H9 (cell line): ENCODE results near the gene SYNE4. TPM values are rescaled to one million over a fixed set of nuclear protein-coding genes. Genes with fewer than 3 reads are reported as not detected.

Source experiments
- DNase-seq: peaks from one replicate; pipeline ENCODE4 v3.0.0-alpha.2; 2017
- H2AFZ ChIP-seq: one replicate; pipeline ENCODE4 v1.6.1; 2013; ENCODE audit warnings: mild to moderate bottlenecking, low read length, control low read depth, moderate library complexity
- H2AK5ac ChIP-seq: 2 replicates; pipeline ENCODE4 v1.6.1; 2013; ENCODE audit warnings: low read length, control low read depth, mixed read lengths; ENCODE audit not compliant: insufficient read length
- H2BK120ac ChIP-seq: one replicate; pipeline ENCODE4 v1.6.1; 2013; ENCODE audit warnings: low read depth, mild to moderate bottlenecking, low read length, control low read depth, inconsistent platforms; ENCODE audit not compliant: poor library complexity, severe bottlenecking
- H2BK12ac ChIP-seq: 2 replicates; pipeline ENCODE4 v1.6.1; 2013; ENCODE audit warnings: low read length, control low read depth, mixed read lengths, low read depth; ENCODE audit not compliant: insufficient read length
- H2BK15ac ChIP-seq: 2 replicates; pipeline ENCODE4 v1.6.1; 2013; ENCODE audit warnings: low read depth, low read length, control low read depth
- H2BK20ac ChIP-seq: one replicate; pipeline ENCODE4 v1.6.1; 2013; ENCODE audit warnings: low read depth, mild to moderate bottlenecking, low read length, control low read depth, inconsistent platforms; ENCODE audit not compliant: poor library complexity, severe bottlenecking
- H2BK5ac ChIP-seq: 2 replicates; pipeline ENCODE4 v1.6.1; 2013; ENCODE audit warnings: low read length, control low read depth, mixed read lengths; ENCODE audit not compliant: insufficient read length
- H3K14ac ChIP-seq: 2 replicates; pipeline ENCODE4 v1.6.1; 2013; ENCODE audit warnings: low read length, control low read depth; ENCODE audit not compliant: insufficient read depth
- H3K18ac ChIP-seq: 2 replicates; pipeline ENCODE4 v1.6.1; 2013; ENCODE audit warnings: low read depth, mild to moderate bottlenecking, mixed read lengths, low read length, control low read depth; ENCODE audit not compliant: insufficient read length
- H3K23ac ChIP-seq: 2 replicates; pipeline ENCODE4 v1.6.1; 2013; ENCODE audit warnings: low read length, control low read depth, mixed read lengths, low read depth; ENCODE audit not compliant: insufficient read length
- H3K23me2 ChIP-seq: 2 replicates; pipeline ENCODE4 v1.6.1; 2013; ENCODE audit warnings: low read depth, mild to moderate bottlenecking, mixed read lengths, low read length, control low read depth; ENCODE audit not compliant: insufficient read length, poor library complexity, severe bottlenecking
- H3K27ac ChIP-seq: 2 replicates; pipeline ENCODE4 v1.5.1; 2013; ENCODE audit warnings: low read length, control low read depth, mixed read lengths, low read depth; ENCODE audit not compliant: insufficient read length
- H3K27me3 ChIP-seq: 2 replicates; pipeline ENCODE4 v1.6.1; 2013; ENCODE audit warnings: low read length, control low read depth, inconsistent platforms; ENCODE audit not compliant: insufficient read depth
- H3K4ac ChIP-seq: 2 replicates; pipeline ENCODE4 v1.6.1; 2013; ENCODE audit warnings: low read depth, mild to moderate bottlenecking, control low read depth, inconsistent platforms, low read length, moderate library complexity
- H3K4me1 ChIP-seq: 2 replicates; pipeline ENCODE4 v1.6.1; 2013; ENCODE audit warnings: low read length, control low read depth, inconsistent platforms; ENCODE audit not compliant: insufficient read depth
- H3K4me2 ChIP-seq: 2 replicates; pipeline ENCODE4 v1.6.1; 2013; ENCODE audit warnings: low read length, control low read depth, mixed read lengths; ENCODE audit not compliant: insufficient read length, insufficient read depth
- H3K56ac ChIP-seq: 2 replicates; pipeline ENCODE4 v1.6.1; 2013; ENCODE audit warnings: low read depth, mild to moderate bottlenecking, mixed read lengths, low read length, control low read depth; ENCODE audit not compliant: insufficient read length
- H3K79me1 ChIP-seq: 2 replicates; pipeline ENCODE4 v1.6.1; 2013; ENCODE audit warnings: low read depth, mild to moderate bottlenecking, moderate library complexity, low read length, control low read depth, inconsistent platforms; ENCODE audit not compliant: insufficient read depth, poor library complexity, severe bottlenecking
- H3K79me2 ChIP-seq: 2 replicates; pipeline ENCODE4 v1.6.1; 2013; ENCODE audit warnings: low read length, control low read depth, inconsistent platforms; ENCODE audit not compliant: insufficient read depth
- H3K9ac ChIP-seq: 2 replicates; pipeline ENCODE4 v1.6.1; 2013; ENCODE audit warnings: low read length, control low read depth, mixed read lengths; ENCODE audit not compliant: insufficient read length; ENCODE audit errors: extremely low read depth
- H3K9me3 ChIP-seq: one replicate; pipeline ENCODE4 v1.6.1; 2013; ENCODE audit warnings: low read depth, low read length, inconsistent platforms; ENCODE audit not compliant: control insufficient read depth
- H3T11ph ChIP-seq: one replicate; pipeline ENCODE4 v1.6.1; 2013; ENCODE audit warnings: mild to moderate bottlenecking, low read length, control low read depth, inconsistent platforms
- H4K20me1 ChIP-seq: one replicate; pipeline ENCODE4 v1.6.1; 2013; ENCODE audit not compliant: control insufficient read depth, insufficient read length, insufficient read depth
- H4K5ac ChIP-seq: 2 replicates; pipeline ENCODE4 v1.6.1; 2013; ENCODE audit warnings: low read depth, mild to moderate bottlenecking, mixed read lengths, low read length, control low read depth; ENCODE audit not compliant: insufficient read length
- H4K8ac ChIP-seq: replicated peaks from 2 replicates; pipeline ENCODE4 v1.6.1; 2013; ENCODE audit warnings: low read length, control low read depth, mixed read lengths, low read depth; ENCODE audit not compliant: insufficient read length
- H4K91ac ChIP-seq: 2 replicates; pipeline ENCODE4 v1.6.1; 2013; ENCODE audit warnings: low read depth, mild to moderate bottlenecking, moderate library complexity, mixed read lengths, low read length, control low read depth; ENCODE audit not compliant: insufficient read length
- H3K27ac Mint-ChIP-seq, 3 experiments: 2 replicates in 2 of 3; 3 replicates in 1 of 3; pipeline ENCODE4 v1.8.0; 2020 to 2021; ENCODE audit warnings: mixed read lengths in 3 of 3, mild to moderate bottlenecking in 1 of 3, moderate library complexity in 1 of 3
- H3K27me3 Mint-ChIP-seq: 2 replicates; pipeline ENCODE4 v1.8.0; 2021; ENCODE audit warnings: low read depth, mild to moderate bottlenecking, moderate library complexity, mixed read lengths
- H3K36me3 Mint-ChIP-seq, 3 experiments: 2 replicates in 2 of 3; 3 replicates in 1 of 3; pipeline ENCODE4 v1.8.0; 2020 to 2021; ENCODE audit warnings: low read depth in 3 of 3, mixed read lengths in 3 of 3; ENCODE audit not compliant: insufficient read depth in 1 of 3
- H3K4me1 Mint-ChIP-seq, 2 experiments: 2 replicates each; pipeline ENCODE4 v1.8.0; 2020; ENCODE audit warnings: mixed read lengths in 2 of 2
- H3K4me3 Mint-ChIP-seq, 2 experiments: 2 replicates in 1 of 2; 3 replicates in 1 of 2; pipeline ENCODE4 v1.8.0; 2020 to 2021; ENCODE audit warnings: mild to moderate bottlenecking in 2 of 2, mixed read lengths in 2 of 2, moderate library complexity in 1 of 2
- H3K9me3 Mint-ChIP-seq, 2 experiments: 2 replicates in 1 of 2; 3 replicates in 1 of 2; pipeline ENCODE4 v1.8.0; 2020; ENCODE audit warnings: mild to moderate bottlenecking in 2 of 2, mixed read lengths in 2 of 2, moderate library complexity in 1 of 2
- WGBS: extraction: QIAGEN DNeasy Blood & Tissue Kit; methylation state at CpG from one replicate; pipeline ENCODE4 v1.1.7; 2013; ENCODE audit warnings: missing lambda C conversion rate, low lambda C conversion rate, mixed read lengths; ENCODE audit not compliant: insufficient read length; ENCODE audit errors: extremely low coverage; 5-methylcytosine and 5-hydroxymethylcytosine counted together
- total RNA-seq: library from RNA; stranded (reverse); gene quantifications from 2 replicates; pipeline ENCODE4 v1.2.1, GENCODE V29; 2021
- TF ChIP-seq, protein P1 (sequence below): fragments of 200-600 bp; sonication (generic); conservative IDR thresholded peaks from 3 replicates; pipeline ENCODE4 v1.8.0; 2021; ENCODE audit warnings: antibody characterized with exemption, mild to moderate bottlenecking

SYNE4 gene
- total RNA-seq, 1 experiment from 2014 or later: 19.2 TPM

DNA sequence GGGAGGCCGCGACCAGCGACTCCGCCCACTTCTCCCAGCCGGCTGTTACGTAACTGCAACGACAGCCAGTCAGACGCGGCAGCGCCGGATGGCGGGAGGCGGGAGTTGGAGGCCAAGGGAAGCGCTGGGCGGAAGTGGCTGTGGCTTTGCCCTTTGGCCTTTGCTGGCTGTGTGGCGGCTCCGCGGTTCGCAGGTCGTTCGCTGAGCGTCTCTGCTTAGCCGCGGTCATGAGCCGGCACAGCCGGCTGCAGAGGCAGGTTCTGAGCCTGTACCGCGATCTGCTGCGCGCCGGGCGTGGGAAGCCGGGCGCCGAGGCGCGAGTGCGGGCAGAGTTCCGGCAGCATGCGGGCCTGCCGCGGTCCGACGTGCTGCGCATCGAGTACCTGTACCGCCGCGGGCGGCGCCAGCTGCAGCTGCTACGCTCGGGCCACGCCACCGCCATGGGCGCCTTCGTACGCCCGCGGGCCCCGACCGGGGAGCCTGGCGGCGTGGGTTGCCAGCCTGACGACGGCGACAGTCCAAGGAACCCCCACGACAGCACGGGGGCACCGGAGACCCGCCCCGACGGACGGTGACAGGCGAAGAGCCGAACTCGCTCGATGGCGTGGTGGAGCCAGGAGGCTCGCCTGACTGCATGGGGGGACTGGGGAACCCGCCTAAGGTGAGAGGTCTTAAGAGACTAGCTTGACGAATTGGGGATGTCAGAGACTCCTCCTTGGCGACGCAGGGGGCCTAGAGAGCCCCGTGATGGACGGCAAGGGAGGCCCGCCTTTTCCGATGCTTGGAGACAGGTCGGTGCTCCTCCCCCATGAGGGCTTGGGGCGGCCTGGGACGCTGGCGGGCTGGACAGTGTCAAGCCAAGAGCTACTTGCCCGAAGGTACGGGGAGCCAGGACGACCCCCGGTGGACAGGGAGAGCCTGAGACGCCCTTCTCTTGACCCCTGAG, 13.3 kb downstream of the SYNE4 start, which contains the start of gene SDHAF1:
TSS of gene SDHAF1 (plus strand) at position 141 of the 946 bp plus-strand sequence. CDS start at position 228, 87 bp downstream.
- H2BK15ac ChIP-seq: no peak within 1 kb of the TSS
- no peak within 1 kb of the TSS for H3K56ac ChIP-seq
- DNase-seq: peak; percentile 96
- H3K14ac ChIP-seq: no peak within 1 kb of the TSS; the same call in 1 of the 2 replicates
- Mint-ChIP-seq H3K4me3 (peak within 1 kb of the TSS; percentile 83 to 89), H3K27ac (peak within 1 kb of the TSS; percentile 80 to 90 (median 86); a peak in 4 of 7 replicates), H3K36me3 (peaks cover 5 to 12% (median 5%) of the 10 kb centered on the region in 3 experiments), H3K4me1 (peaks cover 15 to 19% of the 10 kb centered on the region in 2 experiments), H3K27me3 (peaks cover 13% of the 10 kb centered on the region), H3K9me3 (no peaks in the 10 kb centered on the region; a peak in 1 of 5 replicates)
- no peak within 1 kb of the TSS for H3K18ac ChIP-seq
- no peak within 1 kb of the TSS for H2BK5ac ChIP-seq
- H2AFZ ChIP-seq: no peak within 1 kb of the TSS
- H2AK5ac ChIP-seq: no peak within 1 kb of the TSS
- TF ChIP-seq, protein P1, sequence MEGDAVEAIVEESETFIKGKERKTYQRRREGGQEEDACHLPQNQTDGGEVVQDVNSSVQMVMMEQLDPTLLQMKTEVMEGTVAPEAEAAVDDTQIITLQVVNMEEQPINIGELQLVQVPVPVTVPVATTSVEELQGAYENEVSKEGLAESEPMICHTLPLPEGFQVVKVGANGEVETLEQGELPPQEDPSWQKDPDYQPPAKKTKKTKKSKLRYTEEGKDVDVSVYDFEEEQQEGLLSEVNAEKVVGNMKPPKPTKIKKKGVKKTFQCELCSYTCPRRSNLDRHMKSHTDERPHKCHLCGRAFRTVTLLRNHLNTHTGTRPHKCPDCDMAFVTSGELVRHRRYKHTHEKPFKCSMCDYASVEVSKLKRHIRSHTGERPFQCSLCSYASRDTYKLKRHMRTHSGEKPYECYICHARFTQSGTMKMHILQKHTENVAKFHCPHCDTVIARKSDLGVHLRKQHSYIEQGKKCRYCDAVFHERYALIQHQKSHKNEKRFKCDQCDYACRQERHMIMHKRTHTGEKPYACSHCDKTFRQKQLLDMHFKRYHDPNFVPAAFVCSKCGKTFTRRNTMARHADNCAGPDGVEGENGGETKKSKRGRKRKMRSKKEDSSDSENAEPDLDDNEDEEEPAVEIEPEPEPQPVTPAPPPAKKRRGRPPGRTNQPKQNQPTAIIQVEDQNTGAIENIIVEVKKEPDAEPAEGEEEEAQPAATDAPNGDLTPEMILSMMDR: no peak; the same call in 2 of the 3 replicates
- H3K9me3 ChIP-seq: no peaks in the 10 kb centered on the region
- H4K20me1 ChIP-seq: peaks cover 3% of the 10 kb centered on the region
- no peak within 1 kb of the TSS for H3K4ac ChIP-seq
- H2BK120ac ChIP-seq: no peak within 1 kb of the TSS
- H3K9ac ChIP-seq: peak within 1 kb of the TSS; percentile 23
- H4K5ac ChIP-seq: no peak within 1 kb of the TSS
- H2BK12ac ChIP-seq: no peak within 1 kb of the TSS
- no CpG with 5 or more reads among the region's 97 CpGs for WGBS
- H3T11ph ChIP-seq: no peak within 1 kb of the TSS
- H3K27me3 ChIP-seq: no peaks in the 10 kb centered on the region
- no peak within 1 kb of the TSS for H3K23ac ChIP-seq
- peak within 1 kb of the TSS; percentile 52 for H3K4me2 ChIP-seq
- no peak within 1 kb of the TSS for H4K8ac ChIP-seq
- peaks cover 6% of the 10 kb centered on the region for H3K23me2 ChIP-seq
- no peaks in the 10 kb centered on the region for H3K4me1 ChIP-seq
- H3K79me1 ChIP-seq: no peaks in the 10 kb centered on the region
- no peak within 1 kb of the TSS for H3K27ac ChIP-seq
- no peak within 1 kb of the TSS for H4K91ac ChIP-seq
- H3K79me2 ChIP-seq: no peaks in the 10 kb centered on the region
- no peak within 1 kb of the TSS for H2BK20ac ChIP-seq
